Activated CD4-positive, alpha-beta T cell treated with anti-CD3 and anti-CD28 coated beads, Interleukin-2, amount 50 U/mL, for 16 hours (primary cell): ENCODE results near the gene ANKRD36B.
"Not testable (repeated sequence)": the region's sequence is repeated elsewhere in the genome, so short reads cannot be mapped to it uniquely, and the experiment has no call there.

Experiments used
- DNase-seq: peaks from one replicate; pipeline ENCODE4 v3.0.0-alpha.2; 2020

ANKRD36B gene

DNA sequence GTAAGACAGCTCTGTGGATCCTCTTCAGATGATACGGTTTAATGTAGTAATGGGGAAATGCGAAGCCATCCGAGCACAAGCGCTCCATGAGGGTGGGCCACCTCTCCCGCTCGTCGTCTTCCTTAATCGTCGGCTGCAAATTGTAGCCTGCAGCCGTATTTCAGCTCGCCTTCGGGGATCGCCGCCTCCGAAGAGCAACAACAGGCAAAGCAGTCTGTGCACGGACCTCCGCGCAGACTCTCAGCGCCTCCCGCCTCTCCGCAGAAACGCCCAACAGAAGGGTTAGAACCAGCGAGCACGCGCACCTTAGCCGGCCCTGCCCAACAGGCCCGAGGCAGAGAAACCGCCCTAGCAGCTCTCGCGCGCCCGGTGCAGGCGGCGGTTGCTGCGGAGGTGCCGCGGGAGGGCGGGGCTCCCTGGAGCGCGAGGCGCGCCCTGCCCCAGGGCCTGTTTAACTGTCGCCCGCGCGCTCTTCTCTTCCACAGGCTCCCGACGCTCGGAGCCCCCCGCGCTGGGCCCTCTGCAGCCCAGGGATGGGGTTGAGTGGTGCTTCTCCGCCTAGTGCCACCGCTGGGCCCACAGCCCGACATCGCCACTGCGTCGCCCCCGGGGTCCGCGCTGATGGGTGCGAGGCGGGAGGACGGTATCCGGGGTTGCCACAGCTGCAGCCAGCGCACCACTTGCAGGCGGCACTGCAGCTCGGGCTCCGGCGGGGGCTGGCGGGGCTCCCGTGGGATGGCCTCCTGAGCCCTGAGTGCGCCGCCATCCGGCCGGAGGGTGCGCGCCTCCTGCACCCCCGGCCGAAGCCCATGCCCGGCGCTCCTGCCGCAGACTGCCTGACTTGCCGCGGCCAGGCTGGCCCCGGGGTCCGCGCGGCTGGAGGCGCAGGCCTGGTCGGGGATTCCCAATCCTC is at the start of gene ANKRD36B:
TSS of gene ANKRD36B (minus strand) at position 280 of the 913 bp plus-strand sequence. CDS start at position 88, 192 bp downstream.
- peak; percentile 75 for DNase-seq

DNA sequence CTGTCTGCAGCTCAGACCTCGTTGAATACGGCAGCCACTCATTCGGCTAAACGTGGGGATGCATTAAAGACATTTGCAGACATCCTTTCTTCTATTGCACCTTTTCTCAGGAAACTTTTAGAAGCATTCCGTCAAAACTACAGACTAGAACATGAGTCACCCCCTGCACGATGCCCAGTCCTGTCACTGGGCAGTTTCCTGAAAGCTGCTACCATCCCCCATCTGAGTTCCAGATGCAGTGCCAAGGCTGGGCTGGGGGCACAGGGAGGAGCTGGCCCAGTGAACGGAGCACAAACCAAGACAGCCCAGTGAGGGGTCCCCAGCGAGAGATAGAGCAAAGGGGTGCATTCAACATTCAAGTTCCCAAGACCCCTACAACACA is 36.4 kb upstream of the ANKRD36B start:
- not testable (repeated sequence) for DNase-seq

DNA sequence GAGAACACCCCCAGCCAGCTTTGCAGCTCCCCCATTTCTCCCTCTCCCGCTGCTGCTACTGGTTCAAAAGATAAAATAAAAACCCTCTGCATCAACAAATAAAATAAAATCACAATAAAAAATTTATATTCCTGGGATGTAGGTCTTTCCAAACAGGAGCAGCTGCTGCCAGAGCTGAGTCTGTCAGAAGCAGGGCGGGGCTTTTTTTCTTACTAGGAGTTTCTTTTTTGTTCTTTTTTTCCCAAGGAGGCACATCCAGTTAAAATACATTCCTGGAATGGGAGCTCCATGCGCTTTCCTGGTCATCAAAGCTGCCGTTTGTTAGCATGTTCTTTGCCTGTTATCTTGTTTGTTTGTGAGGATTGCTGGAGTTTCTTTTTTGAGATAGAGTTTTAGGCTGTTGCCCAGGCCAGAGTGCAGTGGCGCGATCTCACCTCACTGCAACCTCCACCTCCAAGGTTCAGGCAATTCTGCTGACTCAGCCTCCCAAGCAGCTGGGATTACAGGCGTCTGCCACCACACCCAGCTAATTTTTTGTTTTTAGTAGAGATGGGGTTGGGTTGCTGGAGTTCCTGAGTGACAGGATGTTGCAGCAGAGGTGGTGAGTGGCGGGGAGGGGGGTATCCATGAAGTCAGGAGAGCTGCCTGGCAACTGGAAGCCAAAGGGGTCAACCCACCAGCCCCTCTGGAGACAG is 35.8 kb upstream of the ANKRD36B start:
- DNase-seq = not testable (repeated sequence)

DNA sequence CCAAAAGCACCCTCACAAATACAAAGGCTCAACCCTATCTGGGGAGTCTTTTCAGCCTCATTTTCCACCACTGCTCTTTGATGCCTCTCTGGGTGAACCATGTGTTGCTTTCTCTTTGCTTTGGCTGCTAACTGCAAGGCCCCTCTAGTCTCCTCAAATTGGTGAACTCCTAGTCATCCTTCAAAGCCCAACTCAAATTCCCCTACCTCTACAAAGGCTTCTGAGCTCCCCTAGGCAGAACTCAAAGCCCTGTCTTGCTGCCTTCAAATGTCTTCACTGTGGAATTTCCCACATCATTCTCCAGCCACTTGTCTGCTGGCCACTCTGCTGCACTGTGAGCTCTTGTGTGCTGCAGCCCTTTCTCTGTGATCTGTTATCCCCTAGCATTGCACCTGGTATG is 33.3 kb upstream of the ANKRD36B start:
- not testable (repeated sequence) for DNase-seq

DNA sequence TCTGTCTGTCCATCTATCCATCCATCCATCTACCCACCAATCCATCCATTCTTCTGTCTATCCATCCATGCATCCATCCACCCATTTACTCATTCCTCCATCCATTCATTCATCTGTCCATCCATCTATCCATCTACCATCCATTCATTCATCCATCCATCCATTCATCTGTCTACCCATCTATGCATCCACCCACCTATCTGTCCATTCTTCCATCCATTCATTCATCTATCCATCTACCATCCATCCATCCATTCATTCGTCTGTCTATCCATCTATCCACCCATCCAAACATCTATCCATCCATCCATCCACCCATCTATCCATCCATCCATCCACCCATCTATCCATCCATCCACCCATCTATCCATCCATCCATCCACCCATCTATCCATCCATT is 30.8 kb upstream of the ANKRD36B start:
- not testable (repeated sequence) for DNase-seq

DNA sequence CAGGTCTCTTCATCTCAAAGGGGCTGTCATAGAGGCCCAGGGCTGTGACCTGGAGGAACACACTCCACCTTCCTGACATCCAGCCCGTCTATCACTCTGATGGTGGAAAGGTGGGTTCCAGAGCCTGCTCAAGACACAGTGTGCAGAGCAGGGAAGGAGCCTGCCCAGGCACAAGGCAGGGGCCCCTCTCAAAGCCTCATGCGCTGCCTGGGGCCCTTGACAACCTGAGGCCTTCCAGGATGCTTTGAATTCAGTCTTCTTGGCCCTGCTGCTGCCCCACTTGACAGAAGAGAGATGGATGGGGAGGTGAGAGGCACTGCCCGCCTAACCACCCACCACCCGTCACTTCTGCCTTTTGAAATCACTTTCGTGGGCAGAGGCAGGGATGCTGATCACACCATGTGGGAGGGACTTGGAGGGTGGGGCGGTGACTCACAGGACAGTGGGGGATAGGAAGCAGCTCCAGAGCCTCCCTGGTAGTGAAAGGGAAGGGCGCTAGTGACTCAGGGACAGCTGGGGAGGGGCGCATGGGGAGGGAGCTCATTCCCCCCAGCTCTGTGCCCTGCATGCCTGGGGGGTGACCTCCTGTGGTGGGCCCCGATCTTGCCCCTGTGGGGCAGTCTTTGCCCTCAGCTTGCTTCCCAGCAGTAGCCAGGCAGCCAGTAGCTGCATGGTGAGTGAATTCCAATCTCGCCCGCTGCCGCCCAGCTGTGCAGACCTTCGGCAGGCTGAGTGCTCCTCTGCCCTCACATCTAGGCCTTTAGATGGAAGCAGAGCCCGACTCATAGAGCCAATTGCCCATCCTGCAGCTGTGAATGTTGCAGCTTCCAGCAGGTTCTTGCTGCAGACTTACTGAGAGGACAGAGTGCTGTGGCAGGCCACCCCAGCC is 29.5 kb upstream of the ANKRD36B start:
- not testable (repeated sequence) for DNase-seq

DNA sequence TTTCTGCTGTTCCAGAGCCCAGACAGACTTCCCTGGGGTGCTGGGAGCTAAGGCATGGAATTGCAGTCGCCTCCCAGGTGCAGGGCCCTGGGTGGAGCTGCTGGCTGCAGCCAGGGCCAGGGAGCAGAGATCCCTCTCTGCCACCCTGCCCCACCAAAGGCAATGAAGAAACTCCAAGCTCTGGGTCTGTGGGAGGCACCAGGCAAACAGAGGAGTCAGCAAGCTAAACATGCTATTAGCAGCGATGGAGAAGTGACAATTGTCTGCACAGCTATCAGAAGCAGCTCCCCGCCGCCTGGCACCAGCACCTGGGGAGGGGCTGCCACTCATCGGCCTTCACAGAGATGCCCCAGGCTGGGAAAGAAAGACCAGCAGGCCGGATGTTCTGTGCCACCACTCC is 28.2 kb upstream of the ANKRD36B start:
- no peak for DNase-seq

DNA sequence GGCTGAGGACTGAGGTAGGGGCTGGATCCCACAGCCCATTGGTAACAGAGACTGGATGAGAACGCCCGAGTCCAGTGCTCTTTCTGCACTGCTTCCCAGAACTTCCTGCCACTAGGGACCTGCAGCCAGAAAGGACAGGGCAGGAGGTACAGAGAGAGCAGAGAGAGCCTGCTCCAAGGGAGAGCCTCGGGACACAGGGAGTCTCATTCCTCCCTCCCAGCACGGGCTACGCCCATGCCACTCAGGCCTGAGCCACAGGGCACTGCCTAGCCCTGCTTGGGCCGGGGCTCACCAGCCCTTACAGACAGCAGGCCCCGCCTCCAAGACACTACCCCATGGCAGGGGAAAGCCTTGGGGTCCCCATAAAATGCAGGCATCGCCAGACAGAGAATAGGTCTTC is 26.1 kb upstream of the ANKRD36B start:
- not testable (repeated sequence) for DNase-seq

DNA sequence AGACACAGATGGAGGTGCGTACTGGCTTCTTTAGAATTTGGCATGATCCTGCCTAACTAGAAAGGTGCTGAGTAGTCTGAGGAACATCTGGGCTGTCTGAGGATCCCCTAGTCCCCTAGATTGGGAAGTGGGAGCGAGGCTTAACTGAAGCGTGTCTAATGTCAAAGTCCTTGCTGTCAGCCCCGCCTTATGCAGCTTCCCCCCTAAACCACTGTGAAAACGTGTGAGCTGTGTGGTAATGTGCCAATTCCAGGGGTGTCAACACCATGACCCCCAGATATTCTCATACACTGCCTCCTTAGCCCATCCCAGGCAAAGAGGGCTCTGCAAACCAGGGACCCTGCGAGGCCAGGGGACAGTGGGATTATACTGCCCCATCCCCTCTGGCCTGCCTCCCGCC is 22.2 kb upstream of the ANKRD36B start:
- not testable (repeated sequence) for DNase-seq

DNA sequence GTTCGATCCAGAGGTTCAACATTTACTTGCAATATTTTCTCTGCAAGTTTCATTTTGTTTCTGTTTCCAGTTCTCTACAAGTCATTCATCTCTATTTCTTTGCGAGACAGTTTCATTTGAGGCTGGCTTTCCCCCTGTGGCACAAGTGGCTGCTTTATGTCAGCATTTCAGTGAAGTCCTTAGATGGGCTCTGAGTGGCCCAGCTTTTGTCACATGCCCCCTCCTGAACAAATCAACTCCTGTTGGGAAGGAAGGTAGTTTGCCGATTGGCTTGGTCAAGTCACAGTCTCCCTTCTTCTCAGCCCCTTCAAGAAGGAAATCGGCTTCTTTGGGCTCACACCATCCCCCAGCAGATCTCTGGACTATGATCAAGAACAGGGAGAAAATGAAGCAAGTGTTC is 19.1 kb upstream of the ANKRD36B start:
- not testable (repeated sequence) for DNase-seq

DNA sequence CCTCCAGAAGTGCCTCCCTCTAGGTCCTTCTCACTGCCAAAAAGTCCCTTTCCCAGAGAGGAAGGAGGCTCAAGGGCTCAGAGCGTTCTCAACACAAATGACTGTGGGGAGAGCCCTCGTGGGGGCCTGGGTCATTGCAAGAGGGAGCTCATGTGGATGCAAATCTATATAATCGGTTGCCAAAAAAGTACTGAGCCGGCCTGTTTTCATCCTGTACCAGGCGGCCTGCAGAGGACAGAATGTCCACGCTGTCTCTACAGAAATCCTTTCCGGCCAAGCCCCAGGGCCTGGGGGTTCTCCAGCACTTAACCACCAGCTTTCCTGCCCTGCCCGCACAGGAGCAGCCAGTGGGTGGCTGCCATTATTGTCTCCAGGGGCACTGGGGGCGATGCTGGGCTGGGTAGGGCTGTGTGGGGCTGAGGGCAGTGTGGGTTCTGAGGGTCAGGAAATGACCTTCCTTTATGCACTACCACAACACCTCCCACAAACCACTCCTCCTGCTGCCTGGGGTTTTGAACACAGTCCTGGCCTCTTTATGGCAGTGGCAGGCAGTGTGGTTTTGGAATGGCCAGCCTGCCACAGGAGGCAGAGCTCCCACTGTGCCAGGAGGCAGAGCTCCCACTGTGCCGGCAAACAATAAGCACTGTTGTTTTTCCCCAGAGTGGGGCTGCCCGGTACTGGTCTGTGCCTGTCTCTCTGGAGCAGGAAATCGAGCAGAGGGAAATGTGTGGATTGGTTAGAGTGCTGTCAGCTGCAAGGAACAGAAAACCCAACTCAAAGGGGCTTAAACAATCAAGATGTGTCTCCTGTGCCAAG is 16.1 kb upstream of the ANKRD36B start:
- DNase-seq = not testable (repeated sequence)

DNA sequence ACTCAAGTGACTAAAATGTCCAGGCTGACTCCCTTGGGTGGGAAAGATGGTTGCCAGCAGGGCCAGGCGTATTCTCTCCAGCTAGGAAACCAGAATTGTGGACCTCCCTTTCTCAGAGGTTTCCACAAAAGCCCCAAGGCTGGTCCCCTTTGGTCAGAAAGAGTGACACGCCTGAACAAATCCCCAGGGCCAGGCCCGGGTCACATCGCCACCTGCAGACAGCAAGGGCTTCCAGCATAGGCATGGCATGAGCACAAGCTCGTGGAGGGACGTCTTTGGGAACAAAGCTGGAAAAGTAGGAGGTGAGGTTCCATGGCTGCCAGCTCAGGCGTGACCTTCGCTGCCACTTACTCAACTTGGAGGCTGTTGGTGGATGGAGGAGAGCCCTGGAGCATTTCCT is 15.4 kb upstream of the ANKRD36B start:
- DNase-seq = not testable (repeated sequence)

DNA sequence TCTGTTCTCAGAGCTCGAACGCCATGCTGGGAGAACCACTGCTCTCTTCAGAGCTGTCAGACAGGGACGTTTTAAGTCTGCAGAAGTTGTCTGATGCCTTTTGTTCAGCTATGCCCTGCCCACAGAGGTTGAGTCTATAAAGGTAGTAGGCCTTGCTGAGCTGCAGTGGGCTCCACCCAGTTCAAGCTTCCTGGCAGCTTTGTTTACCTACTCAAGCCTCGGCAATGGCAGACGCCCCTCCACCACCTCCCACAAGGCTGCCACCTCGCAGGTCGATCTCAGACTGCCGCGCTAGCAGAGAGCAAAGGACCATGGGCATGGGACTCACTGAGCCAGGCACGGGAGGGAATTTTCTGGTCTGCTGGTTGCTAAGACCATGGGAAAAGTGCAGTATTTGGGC is 11.9 kb upstream of the ANKRD36B start:
- DNase-seq = not testable (repeated sequence)

DNA sequence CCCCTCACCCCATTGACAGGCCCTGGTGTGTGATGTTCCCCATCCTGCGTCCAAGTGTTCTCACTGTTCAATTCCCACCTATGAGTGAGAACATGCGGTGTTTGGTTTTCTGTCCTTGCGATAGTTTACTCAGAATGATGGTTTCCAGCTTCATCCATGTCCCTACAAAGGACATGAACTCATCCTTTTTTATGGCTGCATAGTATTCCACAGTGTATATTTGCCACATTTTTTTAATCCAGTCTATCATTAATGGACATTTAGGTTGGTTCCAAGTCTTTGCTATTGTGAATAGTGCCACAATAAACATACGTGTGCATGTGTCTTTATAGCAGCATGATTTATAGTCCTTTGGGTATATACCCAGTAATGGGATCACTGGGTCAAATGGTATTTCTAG is 6.5 kb upstream of the ANKRD36B start:
- not testable (repeated sequence) for DNase-seq

DNA sequence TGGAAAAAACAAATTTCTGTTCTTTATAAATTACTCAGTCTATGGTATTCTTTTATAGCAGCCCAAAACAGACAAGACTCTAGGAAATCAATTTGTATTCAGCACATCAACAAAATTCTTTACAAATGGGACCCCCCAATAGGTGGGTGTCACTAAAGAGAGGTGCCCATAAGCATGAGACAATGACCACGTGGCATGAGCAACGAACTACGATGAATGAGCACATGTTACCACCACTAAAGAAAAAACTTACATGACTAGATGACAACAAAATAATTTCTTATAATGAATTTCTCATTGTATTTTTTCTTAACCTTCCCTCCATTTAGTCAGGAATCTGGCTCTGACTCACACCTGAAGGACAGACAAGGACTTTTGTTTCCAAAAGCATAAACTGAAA is 3.8 kb upstream of the ANKRD36B start:
- not testable (repeated sequence) for DNase-seq

DNA sequence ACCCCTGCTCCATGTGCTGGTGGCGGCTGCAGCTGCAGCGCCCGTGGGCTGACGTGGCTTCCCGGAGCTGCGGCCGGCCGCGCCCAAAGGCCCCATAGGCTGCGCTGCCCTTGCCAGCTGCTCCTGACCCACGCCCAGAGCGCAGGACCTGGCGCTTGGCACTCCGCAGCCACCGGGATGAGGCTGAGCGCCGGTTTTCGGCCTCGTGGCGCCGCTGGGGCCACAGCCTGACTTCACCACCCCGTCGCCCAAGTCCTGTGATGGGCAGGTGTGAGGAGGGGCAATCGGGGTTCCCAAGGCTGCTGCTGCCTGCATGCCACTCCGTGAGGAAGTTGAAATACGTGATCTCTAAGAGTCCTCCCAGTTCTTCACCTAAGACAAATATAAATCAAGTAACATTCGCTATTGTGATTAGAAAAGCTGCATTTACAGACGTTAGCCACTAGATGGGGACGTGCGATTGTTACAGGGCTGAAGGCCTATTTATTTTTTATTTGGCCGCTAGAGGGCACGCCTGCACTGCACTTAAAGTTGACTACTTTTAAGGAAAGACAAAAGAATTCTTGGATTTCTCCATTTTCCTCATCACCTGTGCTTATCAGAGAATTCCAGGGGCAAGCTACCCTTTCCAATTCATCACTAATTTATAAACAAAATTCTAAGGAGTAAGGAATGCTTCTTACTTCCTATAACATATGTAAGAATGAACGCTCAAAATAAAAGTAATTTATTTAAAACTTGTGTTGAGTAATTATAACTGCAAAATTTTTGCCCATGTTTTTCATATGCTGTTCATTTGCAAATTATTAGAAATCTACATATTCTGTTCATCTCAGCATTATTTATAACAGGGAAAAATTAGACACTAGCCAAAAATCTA is 1.1 kb upstream of the ANKRD36B start:
- DNase-seq = peak; percentile 89

DNA sequence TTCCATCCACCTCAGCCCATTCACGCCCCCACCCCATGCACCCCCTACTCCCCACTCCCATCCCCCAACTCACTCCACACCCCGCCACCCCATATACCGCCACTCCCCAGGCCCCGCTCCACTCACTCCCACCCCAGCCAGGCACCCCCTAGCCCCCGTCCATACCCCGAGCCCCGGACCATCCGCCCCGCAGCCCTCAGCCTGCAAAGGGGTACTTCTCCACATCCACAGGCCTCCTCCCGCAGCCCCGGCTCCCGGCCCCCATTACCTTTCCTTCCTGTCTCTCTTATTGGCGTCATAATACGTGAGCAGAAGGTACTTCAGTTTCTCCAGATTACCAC is 450 bp downstream of the ANKRD36B start:
- DNase-seq = not testable (repeated sequence)

DNA sequence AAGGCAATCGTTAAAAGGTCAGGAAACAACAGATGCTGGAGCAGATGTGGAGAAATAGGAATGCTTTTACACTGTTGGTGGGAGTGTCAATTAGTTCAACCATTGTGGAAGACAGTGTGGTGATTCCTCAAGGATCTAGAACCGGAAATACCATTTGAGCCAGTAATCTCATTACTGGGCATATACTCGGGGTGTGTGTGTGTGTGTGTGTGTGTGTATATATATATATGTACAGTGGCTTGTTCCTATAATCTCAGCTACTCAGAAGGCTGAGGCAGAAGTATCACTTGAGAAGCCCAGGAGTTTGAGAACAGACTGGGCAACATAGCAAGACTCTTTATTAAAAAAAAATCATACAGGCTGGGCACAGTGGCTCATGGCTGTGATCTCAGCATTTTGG is 24.0 kb downstream of the ANKRD36B start:
- DNase-seq = not testable (repeated sequence)

DNA sequence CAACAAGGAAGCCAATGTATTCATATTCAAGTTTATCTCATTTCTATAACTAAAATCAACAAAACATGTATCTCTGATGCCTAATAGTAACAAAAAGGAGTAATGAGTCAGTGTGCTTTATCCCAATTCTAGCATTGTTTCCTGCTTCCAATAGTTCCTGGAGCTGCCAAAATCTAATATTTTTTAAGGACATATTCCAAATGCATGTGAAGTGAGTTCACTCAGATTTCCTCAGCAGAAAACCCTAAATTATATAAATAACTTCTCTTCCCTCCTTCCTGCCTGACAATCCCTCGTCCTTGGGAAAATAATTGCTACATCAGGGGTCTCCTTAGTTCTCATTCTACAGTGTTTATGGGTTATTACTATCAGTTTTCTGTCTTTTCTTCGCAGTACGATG is 37.3 kb downstream of the ANKRD36B start:
- not testable (repeated sequence) for DNase-seq

DNA sequence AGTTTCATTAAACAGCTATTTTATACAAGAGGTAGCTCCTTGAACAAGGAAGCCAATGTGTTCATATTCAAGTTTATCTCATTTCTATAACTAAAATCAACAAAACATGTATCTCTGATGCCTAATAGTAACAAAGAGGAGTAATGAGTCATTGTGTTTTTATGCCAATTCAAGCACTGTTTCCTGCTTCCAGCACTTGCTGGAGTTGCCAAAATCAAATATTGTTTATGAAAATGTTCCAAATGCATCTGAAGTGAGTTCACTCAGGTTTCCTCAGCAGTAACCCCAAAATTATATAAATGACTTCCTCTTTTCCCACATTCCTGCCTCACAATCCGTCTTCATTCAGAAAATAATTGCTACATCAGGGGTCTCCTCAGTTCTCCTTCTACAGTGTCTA is 39.2 kb downstream of the ANKRD36B start:
- DNase-seq = not testable (repeated sequence)

DNA sequence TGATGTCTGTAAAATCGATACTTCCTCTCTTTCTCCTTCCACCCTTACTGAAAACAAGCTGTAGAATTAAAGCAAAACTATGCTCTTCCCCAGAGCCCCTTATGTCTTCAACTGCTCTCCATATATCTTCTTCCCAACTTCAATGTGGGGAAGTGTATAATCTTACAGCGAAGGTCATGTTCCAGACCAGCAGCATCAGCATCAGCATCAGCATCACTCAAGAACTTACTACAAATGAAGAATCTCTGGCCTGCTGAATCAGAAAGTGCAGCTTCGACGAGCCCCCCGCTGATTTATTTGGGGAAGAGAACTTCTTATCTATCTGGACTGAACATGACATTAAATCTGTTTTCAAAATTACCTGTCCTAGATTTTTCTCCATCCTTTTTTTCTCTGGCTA is 40.6 kb downstream of the ANKRD36B start:
- not testable (repeated sequence) for DNase-seq
